Mesendoderm (in vitro differentiated cells): Measurements from ENCODE around the gene GAST.
A peak's percentile ranks its signal among the peaks of the same experiment; 100 is the strongest.

Experiments
- DNase-seq: peaks from one replicate; pipeline ENCODE4 v3.0.0; 2013
- H2AK5ac ChIP-seq: 2 replicates; pipeline ENCODE4 v1.6.1; 2013; ENCODE audit warnings: low read length, inconsistent platforms
- H2BK120ac ChIP-seq: 2 replicates; pipeline ENCODE4 v1.6.1; 2013; ENCODE audit warnings: low read depth, mild to moderate bottlenecking, low read length, moderate library complexity, mixed read lengths
- H2BK15ac ChIP-seq: replicated peaks from 2 replicates; pipeline ENCODE4 v1.6.1; 2013; ENCODE audit warnings: low read depth, mild to moderate bottlenecking, moderate library complexity
- H2BK5ac ChIP-seq: 2 replicates; pipeline ENCODE4 v1.6.1; 2013; ENCODE audit warnings: low read length, inconsistent platforms
- H3K18ac ChIP-seq: 2 replicates; pipeline ENCODE4 v1.6.1; 2013; ENCODE audit warnings: mild to moderate bottlenecking, low read length, mixed read lengths
- H3K23ac ChIP-seq: one replicate; pipeline ENCODE4 v1.6.1; 2013; ENCODE audit warnings: low read length
- H3K27ac ChIP-seq: 2 replicates; pipeline ENCODE4 v1.5.1; 2013; ENCODE audit warnings: low read depth, mild to moderate bottlenecking, inconsistent platforms, low read length, moderate library complexity
- H3K27me3 ChIP-seq: 2 replicates; pipeline ENCODE4 v1.6.1; 2013; ENCODE audit warnings: low read length, control low read depth, mild to moderate bottlenecking, inconsistent platforms; ENCODE audit not compliant: insufficient read depth, poor library complexity
- H3K36me3 ChIP-seq: 2 replicates; pipeline ENCODE4 v1.6.1; 2013; ENCODE audit warnings: low read length, inconsistent platforms; ENCODE audit not compliant: control insufficient read depth, insufficient read depth
- H3K4ac ChIP-seq: one replicate; pipeline ENCODE4 v1.6.1; 2013; ENCODE audit warnings: low read depth, mild to moderate bottlenecking, low read length, moderate library complexity
- H3K4me1 ChIP-seq: 2 replicates; pipeline ENCODE4 v1.6.1; 2013; ENCODE audit warnings: low read depth, low read length, inconsistent platforms; ENCODE audit not compliant: control insufficient read depth
- H3K4me2 ChIP-seq: 2 replicates; pipeline ENCODE4 v1.6.1; 2013; ENCODE audit warnings: low read length
- H3K4me3 ChIP-seq: 2 replicates; pipeline ENCODE4 v1.5.1; 2013; ENCODE audit warnings: mild to moderate bottlenecking, low read length
- H3K56ac ChIP-seq: one replicate; pipeline ENCODE4 v1.6.1; 2013; ENCODE audit warnings: low read length
- H3K79me1 ChIP-seq: 2 replicates; pipeline ENCODE4 v1.6.1; 2013; ENCODE audit warnings: low read length, inconsistent platforms
- H3K79me2 ChIP-seq: 2 replicates; pipeline ENCODE4 v1.6.1; 2013; ENCODE audit warnings: mild to moderate bottlenecking, low read length; ENCODE audit not compliant: control insufficient read depth, insufficient read depth
- H3K9ac ChIP-seq: 2 replicates; pipeline ENCODE4 v1.6.1; 2013; ENCODE audit warnings: low read length, inconsistent platforms
- H4K5ac ChIP-seq: one replicate; pipeline ENCODE4 v1.6.1; 2013; ENCODE audit warnings: low read length
- H4K8ac ChIP-seq: one replicate; pipeline ENCODE4 v1.6.1; 2013; ENCODE audit warnings: low read depth, mild to moderate bottlenecking, control low read depth, low read length, moderate library complexity
- WGBS: extraction: QIAGEN DNeasy Blood & Tissue Kit; methylation state at CpG from one replicate; pipeline ENCODE4 v1.1.7; 2013; ENCODE audit warnings: low lambda C conversion rate, missing lambda C conversion rate; ENCODE audit not compliant: insufficient coverage; ENCODE audit errors: extremely low coverage; 5-methylcytosine and 5-hydroxymethylcytosine counted together

The GAST gene

GRCh38 chr17:41676058-41676419, 36.1 kb upstream of the GAST start:
- Histone ChIP-seq H4K5ac (no peak overlapping the region), H3K4me2 (no peak overlapping the region), H2AK5ac (no peak overlapping the region), H2BK5ac (no peak overlapping the region), H3K23ac (no peak overlapping the region), H2BK15ac (no peak overlapping the region), H3K27me3 (no peaks in the 10 kb centered on the region), H3K4me1 (peaks cover 2% of the 10 kb centered on the region), H3K79me2 (no peaks in the 10 kb centered on the region), H3K27ac (no peak overlapping the region), H3K79me1 (no peaks in the 10 kb centered on the region), H2BK120ac (no peak overlapping the region), H3K18ac (no peak overlapping the region), H3K56ac (no peak overlapping the region), H3K9ac (no peak overlapping the region), H3K4me3 (no peak overlapping the region), H3K36me3 (no peaks in the 10 kb centered on the region), H4K8ac (no peak overlapping the region), H3K4ac (no peak overlapping the region)
- no CpG with 5 or more reads among the region's 3 CpGs for WGBS
- DNase-seq = no peak

- Histone ChIP-seq H2BK15ac (no peak overlapping the region), H4K8ac (no peak overlapping the region), H3K56ac (no peak overlapping the region), H2BK5ac (no peak overlapping the region), H3K4me2 (no peak overlapping the region), H2AK5ac (no peak overlapping the region), H3K79me1 (no peaks in the 10 kb centered on the region), H3K27ac (no peak overlapping the region), H3K36me3 (no peaks in the 10 kb centered on the region), H3K4ac (no peak overlapping the region), H3K23ac (no peak overlapping the region), H3K27me3 (no peaks in the 10 kb centered on the region), H3K18ac (no peak overlapping the region), H3K4me3 (no peak overlapping the region), H3K4me1 (peaks cover 2% of the 10 kb centered on the region), H2BK120ac (no peak overlapping the region), H3K9ac (no peak overlapping the region), H4K5ac (no peak overlapping the region), H3K79me2 (no peaks in the 10 kb centered on the region)
- no CpG with 5 or more reads among the region's 2 CpGs for WGBS
- no peak for DNase-seq
Observed at GRCh38 chr17:41678411-41678906, 33.7 kb upstream of the GAST start.

DNA sequence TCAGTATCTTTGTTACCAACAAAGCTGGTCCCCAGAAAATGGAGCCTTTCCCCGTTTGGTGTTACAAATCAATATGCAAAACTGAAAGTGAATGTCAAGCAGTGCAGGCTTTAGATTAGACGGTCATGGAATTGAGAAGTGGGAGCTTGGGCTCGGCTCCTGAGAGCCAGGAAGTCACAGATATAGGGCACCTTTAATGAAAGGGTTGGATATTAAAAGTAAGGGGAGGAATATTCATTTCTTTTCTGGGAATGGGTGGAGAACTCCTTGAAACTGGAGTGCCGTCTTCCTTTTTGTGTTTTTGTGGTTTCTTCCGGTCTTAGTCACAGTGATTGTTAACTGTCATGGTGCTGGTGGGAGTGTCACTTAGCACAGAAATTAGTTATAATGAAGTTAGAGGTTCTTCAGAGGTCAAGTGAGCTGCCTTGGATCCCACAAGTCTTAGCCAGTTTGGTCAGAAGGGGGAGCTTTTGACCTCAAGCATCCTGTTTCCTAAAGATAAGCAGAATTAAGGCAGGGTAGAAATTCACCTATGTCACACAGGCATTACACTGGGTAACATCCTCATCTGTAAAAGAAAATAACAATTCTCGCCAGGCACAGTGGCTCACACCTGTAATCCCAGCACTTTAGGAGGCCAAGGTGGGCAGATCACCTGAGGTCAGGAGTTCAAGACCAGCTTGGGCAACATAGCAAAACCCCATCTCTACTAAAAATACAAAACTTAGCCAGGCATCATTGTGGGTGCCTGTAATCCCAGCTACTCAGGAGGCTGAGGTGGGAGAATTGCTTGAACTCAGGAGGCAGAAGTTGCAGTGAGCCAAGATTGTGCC, 33.0 kb upstream of the GAST start:
- Histone ChIP-seq H3K4me1 (peaks cover 2% of the 10 kb centered on the region), H2BK15ac (no peak overlapping the region), H4K8ac (no peak overlapping the region), H3K36me3 (no peaks in the 10 kb centered on the region), H3K27ac (no peak overlapping the region), H2BK120ac (no peak overlapping the region), H3K27me3 (no peaks in the 10 kb centered on the region), H3K23ac (no peak overlapping the region), H3K4ac (no peak overlapping the region), H3K79me1 (no peaks in the 10 kb centered on the region), H3K79me2 (no peaks in the 10 kb centered on the region), H4K5ac (no peak overlapping the region), H3K56ac (no peak overlapping the region), H2AK5ac (no peak overlapping the region), H3K18ac (no peak overlapping the region), H2BK5ac (no peak overlapping the region), H3K4me3 (no peak overlapping the region), H3K4me2 (no peak overlapping the region), H3K9ac (no peak overlapping the region)
- WGBS = no CpG with 5 or more reads among the region's 6 CpGs
- DNase-seq = peak; percentile 69

DNA sequence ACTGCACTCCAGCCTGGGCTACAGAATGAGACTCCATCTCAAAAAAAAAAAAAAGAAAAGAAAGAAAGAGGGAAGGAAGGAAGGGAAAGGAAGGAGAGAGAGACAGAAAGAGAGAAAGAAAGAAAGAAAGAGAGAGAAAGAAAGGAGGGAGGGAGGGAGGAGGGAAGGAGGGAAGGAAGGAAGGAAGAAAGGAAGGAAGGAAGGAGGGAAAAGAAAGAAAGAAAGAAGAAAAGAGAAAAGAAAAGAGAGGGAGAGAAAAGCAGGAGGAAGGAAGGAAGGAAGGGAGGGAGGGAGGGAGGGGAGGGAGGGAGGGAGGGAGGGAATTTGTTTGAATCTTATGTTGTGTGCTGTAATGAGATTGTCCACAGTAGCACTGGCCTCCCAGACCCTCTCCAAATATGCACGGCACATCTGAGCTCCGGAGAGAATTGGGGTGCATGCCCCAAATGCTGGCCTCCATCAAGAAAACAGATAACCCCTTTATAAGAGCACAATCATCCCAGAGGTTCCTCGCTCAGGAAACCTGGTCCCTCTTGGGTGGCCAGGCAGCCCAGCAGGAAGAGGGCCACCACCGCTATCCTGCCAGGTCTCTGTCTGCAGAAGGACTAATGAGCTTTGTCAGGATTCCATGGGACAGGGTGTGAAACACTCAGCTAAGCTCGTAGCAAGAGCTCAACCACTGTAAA, 32.2 kb upstream of the GAST start:
- Histone ChIP-seq H3K4me2 (no peak overlapping the region), H3K9ac (no peak overlapping the region), H3K27ac (no peak overlapping the region), H3K4me3 (no peak overlapping the region), H3K23ac (no peak overlapping the region), H3K56ac (no peak overlapping the region), H4K8ac (no peak overlapping the region), H3K27me3 (no peaks in the 10 kb centered on the region), H3K79me2 (no peaks in the 10 kb centered on the region), H2BK120ac (no peak overlapping the region), H4K5ac (no peak overlapping the region), H3K18ac (no peak overlapping the region), H2AK5ac (no peak overlapping the region), H3K79me1 (no peaks in the 10 kb centered on the region), H2BK5ac (no peak overlapping the region), H3K4me1 (peaks cover 2% of the 10 kb centered on the region), H3K4ac (no peak overlapping the region), H2BK15ac (no peak overlapping the region), H3K36me3 (no peaks in the 10 kb centered on the region)
- WGBS = no CpG with 5 or more reads among the region's 5 CpGs
- DNase-seq = no peak

DNA sequence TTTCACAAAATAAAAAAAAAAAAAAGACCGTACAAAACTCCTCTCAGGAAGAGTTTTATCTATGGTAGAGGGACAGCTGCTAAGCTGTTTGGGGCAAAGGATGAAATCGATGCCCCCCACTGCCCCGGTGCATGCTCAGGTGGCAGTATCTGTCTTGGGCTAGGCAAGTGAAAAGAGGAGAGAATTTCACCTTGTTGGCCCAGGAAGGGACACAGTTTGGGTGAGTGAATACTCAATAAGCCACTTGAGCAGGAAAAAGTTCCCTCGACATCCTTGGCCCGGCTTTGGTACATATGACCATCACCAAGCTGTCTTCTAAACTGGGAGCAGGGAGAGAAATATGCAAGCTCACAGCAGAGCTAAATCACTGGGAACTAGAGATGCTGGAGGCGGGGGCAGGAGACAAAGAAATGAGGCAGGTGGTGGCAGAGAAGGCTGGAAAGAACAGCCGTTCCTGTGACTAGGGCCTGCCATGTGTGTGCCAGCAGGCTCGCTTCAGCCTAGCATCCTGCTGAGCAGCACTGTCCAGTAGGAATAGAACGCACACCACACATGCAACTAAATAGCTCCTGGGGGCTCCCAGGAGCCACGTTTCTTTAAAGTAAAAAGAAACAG, 31.6 kb upstream of the GAST start:
- Histone ChIP-seq H4K5ac (no peak overlapping the region), H3K18ac (no peak overlapping the region), H2AK5ac (no peak overlapping the region), H3K23ac (no peak overlapping the region), H3K79me1 (no peaks in the 10 kb centered on the region), H2BK15ac (no peak overlapping the region), H3K36me3 (no peaks in the 10 kb centered on the region), H3K27ac (no peak overlapping the region), H3K4me2 (no peak overlapping the region), H3K4ac (no peak overlapping the region), H2BK5ac (no peak overlapping the region), H3K4me1 (peaks cover 2% of the 10 kb centered on the region), H3K9ac (no peak overlapping the region), H3K56ac (no peak overlapping the region), H3K79me2 (no peaks in the 10 kb centered on the region), H3K4me3 (no peak overlapping the region), H4K8ac (no peak overlapping the region), H3K27me3 (no peaks in the 10 kb centered on the region), H2BK120ac (no peak overlapping the region)
- no peak for DNase-seq
- WGBS = no CpG with 5 or more reads among the region's 10 CpGs
